ENCODE measurements around the gene OS9.
A peak's percentile ranks its signal among the peaks of the same experiment; 100 is the strongest.

Gene OS9

DNA sequence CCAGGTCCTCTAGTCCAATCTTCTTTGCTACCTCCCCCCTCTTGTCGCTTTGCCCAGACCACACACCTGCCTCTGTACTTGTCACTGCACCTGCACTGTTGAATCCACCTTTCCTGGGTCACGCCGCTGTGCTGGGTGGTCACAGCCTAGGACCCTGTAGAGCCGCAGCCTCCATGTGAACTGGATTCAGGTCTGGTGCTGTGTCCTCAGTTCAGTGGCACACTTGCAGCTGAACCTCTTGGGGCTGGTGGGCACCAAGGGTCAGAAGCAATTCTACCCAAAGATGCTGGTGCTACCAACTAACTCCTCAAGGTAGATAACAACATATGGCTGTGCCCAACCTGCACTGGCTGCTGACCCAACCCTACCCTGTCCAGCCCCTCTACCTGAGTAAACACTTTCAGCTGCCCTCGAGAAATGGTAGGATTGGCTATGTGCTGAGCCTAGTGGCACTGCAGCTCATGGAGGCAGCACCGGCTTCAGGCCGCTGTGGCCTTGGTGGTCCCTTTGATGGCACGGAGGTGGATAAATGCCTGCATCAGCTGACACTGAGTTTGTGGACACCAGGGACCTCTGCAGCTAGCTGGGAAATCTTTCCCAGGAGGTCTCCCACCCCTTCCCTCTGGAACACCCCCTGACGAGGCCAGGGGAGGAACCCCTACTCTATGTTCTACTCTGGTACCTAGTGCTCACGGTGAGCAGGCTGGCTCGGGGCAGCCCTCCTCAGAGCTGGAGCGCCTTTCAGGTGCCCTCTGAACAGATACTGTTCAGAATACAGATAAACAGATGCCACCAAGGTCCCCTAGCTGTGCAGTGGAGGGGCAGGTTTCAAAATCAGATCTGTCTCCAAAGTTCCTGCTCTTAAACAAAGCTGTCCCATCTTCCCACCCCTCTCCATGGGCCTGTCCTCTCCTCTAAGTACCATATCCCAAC is 30.3 kb downstream of the OS9 start:
- DNase-seq, result no peak

DNA sequence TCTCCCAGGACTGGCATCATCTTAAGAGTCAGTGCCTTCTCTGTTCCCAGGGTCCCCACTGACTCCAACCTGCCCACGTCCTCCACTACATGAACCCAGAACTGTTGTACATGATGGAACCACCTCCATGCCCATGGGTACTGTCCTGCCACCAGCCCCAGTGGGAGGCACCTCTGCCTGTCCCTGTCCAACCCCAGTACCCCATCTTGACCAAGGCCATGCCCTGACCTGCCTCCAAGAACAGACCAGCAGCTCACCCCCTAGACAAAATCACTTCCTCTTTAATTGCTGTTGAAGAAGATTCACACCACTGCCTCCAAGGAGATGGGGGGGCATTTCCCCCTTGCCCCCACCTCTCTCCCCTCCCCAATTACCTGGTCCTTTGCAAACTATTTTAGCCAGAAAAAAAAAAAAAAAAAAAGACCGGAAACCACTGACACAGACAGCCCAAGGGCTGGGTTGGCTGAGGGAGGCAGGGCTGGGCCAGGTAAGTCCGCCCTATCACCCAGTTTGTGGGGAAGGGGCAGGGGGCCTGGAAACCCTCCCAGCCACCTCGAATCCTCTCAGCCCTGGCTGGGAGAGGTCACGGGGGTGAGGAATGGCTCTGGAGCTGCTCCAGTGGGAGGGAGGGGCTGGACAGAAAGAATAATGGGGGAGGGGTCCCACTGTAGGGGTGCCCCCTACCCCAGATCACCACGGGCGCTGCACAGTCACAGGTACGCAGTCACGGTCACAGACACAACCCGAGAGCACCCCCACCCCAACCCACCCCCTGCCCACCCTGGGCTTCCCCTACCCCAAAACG is 31.2 kb downstream of the OS9 start:
- DNase-seq, result no peak

DNA sequence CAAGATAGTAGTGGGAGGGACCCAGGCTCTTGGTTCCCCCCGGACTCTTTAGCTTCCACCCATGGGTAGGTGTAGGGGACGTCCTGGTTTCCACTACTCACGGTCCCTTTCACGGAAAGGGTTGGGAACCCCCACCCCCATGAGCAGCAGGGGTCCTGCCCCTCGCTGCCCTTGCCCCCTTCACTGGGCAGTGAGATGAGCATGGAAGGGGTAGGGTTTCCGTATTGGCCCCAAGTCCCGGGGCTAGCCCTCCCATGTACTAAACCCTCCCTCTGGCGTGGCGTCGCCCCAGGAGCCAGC is 31.9 kb downstream of the OS9 start:
- no peak for DNase-seq

DNA sequence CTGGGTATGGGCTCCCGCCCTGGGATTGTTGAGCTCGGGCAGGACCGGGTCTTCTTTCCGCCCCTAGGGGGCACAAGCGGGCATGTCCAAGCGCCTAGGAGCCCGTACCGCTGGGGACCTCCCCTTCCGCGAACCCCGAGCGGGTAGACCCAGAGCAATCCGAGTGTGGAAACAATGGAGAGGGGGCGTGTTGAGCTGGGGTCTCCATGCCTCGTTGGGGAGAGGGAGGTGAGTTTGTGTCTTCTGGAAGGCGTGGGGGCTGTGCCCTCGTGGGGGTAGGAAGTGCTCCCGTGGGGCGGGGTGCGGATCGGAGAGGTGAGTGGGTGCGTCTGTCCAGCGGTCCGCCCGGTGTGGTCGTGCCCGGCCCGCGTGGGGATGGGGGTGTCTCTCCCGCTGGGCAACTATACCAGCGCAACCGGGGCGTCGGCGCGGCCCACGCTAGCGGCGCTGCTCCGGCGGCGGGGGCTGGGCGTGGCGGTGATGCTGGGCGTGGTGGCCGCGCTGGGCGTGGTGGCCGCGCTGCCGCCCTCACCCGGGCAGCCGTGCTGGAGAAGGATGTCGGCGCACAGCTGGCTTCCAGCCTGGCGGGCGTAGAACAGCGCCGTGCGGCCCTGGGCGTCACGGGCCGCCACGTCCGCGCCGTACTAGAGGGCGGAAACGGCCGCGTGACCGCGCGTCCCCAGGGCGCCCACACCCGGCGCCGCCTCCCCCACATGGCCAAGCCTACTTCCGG is 32.4 kb downstream of the OS9 start:
- peak; percentile 54 for DNase-seq

DNA sequence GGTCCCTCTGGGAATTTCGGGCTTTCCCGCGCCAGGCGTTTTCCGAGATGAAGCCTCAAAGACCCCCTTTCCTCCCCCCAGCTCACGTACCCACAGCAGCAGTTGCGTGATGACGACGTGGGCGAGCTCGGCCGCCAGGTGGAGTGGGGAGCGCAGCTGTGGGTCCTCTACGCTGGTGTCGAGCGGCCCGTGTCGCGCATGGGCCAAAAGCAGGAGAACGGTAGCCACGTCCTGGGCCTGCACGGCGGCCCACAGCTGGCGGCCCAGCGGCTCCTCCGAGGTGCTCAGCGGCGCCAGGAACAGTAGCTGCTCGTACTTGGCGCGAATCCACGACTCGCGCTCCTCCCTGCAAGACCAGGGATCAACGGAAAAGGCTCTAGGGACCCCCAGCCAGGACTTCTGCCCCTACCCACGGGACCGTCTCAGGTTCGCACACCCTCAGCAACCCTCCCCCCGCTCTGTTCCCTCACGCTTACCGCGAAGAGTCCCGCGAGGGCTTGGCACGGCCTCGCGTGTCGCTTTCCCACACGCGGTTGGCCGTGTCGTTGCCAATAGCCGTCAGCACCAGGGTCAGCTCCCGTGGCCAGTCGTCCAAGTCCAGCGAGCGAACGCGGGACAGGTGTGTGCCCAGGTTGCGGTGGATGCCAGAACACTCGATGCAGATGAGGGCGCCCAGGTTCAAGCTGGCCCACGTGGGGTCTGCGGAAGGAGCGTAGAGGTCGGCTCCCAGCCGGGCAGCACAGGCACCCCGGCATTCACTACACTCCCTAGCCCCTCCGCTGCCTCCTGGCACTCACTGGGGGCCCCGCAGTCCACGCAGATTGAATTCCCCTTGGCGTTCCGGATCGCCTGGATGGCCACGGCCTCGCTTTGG is 33.2 kb downstream of the OS9 start:
- DNase-seq, result no peak

DNA sequence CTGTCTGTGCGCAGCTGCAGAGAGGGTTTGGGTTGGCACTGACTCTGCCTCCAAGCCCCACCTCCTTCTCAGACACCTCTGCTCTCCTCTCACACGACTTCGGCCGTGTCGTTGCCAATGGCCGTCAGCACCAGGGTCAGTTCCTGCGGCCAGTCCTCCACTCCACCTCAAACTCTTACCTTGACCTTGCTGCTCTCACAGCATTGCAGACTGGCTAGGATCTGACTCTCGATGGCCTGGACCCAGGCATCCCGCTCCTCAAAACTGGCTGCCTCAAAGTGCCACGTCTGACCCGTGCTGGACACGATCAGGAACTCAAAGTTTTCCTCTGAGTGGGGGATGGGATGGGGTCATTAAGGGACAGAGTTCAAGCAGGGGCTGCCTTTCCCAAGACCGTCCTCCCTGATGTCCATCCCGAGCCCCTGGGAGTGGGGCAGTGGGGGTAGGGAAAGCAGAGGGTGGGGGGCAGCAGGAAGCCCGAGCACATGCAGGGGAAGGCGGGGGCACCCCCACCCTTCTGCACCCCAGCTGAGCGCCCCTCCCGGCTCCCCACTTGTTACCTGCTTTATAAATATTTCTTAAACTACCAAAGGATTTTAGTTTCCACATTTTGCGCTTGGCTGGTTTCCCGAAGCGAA is 33.9 kb downstream of the OS9 start:
- no peak for DNase-seq

DNA sequence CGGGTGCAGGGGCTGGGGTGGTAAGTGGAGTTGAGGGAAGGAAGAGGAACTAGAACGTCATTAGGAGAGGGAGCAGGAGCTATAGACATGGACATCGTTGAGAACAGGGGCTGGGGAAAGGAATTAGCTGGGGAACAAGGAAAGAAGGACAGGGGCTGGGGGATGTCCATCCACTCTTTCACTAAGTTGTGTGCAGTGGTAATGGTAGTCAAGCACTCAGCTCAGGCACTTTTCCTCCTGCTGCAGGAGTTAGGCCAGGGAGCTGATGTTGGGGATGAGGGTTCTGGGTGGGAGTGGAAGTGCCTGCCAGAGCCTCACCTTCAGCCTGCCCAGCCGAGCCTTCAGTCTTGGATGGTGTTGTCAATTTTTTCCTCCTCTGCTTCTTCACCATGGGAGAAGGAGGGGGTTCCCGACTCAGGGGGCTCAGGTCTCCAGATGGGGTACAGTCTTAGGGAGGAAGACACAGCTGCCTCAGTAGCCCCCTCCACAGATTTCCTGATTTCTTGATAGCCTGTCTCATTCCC is 35.5 kb downstream of the OS9 start:
- no peak for DNase-seq

DNA sequence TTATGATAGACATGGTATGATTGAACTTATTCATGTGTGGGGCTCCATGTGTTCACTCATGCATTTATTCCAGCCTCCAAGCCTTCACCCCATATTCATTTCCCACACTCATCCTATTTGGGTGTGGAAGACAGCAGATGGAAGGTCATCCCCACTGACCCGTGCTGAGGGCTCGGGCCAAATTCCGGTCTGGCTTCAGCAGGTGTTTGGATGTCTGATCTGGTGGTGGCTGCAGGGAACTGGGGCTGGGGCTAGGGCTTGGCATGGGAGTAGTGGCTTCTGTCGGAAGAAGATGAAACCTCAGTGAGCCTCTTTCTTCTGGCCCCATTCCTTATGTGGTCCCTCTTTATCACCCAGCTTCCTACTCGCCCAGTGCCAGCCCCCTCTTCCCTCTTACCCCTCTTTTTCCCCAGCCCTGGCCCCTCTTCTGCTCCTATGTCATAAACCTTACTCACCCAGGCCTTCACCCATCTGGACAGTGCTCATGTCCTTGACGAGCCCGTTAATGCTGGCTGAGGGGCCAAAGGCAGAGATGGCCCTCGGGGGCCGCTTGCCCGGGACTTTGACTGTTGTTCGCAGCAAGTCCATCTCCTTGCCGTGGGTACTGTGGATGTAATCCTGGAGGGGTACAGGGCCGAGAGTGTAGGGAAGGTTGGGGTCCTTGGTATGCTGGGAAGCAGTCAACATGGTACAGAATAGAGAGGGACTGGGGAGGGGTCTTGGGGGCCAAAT is 36.6 kb downstream of the OS9 start:
- no peak for DNase-seq

DNA sequence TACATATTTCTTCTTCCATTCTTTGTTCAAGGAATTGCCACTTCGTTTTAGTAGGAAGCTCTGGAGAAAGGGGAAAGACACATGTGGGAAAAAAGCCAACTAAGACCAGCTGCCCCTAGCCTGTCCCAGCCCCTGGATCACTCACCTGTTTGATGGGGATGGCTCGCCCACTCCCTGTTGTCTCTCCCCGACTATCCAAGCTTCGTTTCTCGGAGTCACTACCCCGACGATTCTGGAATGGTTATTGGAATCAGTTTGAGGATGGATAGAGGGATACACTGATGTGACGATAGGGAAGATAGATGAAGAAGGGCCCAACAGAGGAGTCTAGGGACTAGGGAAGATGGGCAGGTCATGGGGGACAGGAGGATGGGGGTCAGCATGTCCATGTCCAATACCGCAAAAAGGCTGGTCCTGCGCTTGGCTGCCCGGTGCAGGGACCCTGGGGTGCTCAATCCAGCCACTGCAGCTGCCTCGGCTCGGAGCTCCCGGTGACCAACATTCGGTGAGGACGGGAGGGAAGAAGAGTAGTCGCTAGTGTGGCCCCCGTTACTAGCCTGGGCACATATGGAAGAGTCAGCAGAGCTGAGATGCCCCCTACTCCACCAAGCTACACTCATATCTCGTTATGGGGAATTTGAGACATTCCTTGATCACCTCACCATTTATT is 37.6 kb downstream of the OS9 start:
- no peak for DNase-seq

DNA sequence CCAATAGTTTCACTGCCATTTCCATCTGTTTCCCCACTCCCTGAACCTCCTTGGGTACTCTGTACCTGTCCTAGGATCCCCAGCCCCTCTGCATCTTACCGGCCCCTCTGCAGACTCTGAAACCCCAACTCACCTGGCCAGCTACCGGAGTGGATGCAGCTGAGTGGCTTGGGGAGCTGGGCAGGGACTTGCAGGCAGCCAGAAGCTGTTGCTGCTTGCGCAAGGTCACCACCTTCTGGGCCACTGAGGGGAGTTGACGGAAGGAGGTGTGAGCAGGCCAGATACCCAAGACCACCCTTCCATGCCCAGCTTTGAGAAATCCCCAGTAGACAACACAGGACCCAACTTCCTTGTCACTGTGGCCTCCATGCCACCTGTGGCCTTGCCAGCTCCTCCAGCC is 38.3 kb downstream of the OS9 start:
- no peak for DNase-seq

DNA sequence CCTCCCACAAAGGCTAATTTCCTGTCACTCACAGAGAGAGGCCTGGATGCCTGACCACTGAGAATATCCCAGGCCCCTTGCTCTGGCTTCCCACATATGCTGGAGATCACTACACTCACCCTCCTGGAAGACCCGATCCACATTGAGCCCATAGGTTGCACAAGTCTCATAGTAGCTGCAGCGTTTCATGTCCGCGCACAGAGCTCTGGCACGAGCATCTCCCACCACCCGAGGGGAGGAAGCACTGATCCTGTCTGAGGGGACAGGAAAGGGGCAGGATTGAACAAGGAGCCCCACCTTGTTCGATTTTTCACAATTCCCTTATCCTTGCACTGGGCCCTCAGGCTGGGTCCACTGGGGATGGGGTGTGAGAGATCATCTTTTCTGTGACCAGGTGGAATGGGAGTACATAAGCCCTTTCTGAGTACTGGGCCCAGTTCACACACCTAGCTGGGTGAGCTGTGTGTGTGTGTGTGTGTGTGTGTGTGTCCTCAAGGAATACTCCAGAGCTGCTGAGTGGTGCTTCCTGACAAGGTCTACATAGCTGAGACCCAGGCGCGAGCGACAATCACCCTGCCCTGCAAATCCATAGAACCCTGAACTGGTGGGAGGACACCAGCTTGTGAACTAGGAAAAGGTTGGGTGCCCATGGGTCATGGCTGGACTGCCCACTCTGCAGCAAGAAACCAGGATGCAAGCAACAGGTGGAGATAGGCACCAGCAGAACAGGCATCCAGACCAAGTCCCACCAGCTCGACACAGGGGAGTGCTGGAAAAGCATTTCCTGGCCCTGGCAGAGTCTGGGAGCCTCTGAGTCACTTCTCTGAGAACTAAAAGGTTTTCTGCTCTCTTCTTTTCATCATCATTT is 39.0 kb downstream of the OS9 start:
- no peak for DNase-seq

DNA sequence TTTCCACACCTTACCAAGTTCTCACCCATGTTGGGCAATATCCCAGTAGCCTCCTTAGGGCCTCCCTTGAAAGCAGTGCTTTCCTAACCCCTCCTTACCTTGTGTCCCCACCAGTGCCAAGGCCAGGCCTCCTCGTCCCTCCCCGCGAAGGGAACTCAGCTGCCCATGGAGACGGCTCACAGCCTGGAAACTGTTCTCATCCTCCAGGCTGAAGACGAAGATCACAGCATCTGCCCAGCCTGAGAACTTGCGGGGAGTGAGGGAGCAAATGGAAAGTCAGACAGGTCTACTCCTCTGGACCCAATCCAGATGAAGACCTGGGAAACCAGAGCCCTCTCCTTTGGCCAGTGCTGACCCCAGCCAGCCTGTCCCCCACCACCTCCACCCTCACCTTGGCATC is 40.0 kb downstream of the OS9 start:
- no peak for DNase-seq

DNA sequence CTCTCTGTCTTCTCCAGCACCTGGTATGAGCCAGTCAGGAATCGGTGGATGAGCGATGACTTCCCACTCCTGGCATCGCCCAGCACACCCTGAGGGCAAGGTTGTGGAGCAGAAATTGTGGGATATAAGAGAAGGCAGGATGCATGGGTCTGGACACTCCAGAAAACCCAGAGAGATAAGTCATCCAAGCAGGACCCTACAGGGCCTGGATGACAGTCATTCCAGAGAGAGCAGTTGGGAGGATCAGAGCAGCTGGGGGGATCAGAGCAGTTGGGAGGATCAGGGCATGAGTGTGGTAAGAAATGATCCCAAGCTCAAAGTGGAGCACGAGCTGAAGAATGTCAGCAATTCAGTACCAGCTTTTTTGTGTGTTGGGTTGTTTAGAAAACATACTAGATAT is 40.7 kb downstream of the OS9 start:
- DNase-seq, result no peak

DNA sequence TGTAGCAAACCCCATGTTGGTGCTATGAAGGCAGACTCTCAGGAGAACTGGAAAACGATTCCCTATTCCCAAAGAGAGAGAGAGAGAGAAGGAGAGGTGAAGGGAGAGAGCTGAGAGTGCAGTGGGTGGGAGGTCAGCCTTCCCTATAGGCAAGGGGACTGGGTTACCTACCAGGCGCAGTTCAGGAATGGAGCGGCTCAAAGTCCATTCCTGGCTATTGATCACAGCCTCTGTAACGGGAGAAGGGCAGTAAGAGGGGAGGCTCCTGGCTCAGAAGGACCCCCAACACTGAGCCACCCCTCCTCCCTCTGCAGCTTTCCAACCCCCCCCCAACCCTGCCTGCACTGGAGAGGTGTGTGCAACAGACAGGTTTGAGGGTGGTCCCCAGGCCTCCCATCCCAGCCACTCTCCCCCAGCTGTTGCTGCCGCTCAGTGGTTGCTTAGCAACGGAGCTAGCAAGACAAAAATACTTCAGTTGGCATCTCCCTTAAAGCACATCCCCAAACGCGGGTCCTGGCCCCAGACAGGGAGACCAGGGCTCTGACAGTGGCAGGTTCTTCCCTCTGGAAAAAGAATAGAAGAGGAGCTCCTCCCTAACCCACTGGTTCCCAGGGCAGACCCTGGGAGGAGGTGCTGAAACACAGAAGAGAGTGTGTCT is 41.4 kb downstream of the OS9 start:
- DNase-seq, result peak; percentile 15

DNA sequence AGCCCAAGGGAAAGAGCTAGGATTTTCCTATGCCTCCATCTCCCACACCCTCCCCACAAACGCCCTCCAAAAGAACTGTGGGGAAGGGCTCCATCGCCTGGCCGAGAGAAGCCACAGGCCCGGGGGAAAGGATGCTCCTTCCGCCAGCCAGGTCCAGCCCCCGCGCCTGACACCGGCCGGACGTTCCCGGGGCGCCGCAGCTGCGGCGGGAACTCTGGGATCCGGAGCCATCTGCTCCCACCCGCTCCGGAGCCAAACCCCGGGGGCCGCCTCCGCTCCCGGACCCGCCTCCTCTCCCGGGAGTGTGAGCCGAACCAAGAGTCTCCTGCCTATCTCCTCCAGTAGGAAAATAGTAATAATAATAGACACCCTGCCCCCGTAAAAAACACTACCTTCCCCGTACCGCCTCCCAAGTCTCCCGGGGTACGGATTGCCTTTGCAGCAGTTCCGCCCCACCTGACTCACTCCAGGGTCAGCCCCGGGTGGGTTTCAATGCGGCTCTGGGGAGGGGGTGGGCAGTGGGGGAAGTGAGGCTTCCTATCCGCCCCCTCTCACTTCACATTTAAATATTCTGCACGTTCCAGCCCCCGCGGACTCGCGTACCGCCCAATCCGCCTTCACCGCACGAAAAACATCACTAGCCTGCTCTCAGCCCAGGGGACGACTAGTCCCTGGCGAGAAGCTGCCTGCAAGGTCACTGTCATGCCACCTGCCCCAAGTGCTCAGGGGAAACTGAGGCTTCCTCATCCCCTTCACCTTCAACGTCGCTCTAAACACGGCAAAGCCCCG is 42.2 kb downstream of the OS9 start:
- DNase-seq, result no peak

DNA sequence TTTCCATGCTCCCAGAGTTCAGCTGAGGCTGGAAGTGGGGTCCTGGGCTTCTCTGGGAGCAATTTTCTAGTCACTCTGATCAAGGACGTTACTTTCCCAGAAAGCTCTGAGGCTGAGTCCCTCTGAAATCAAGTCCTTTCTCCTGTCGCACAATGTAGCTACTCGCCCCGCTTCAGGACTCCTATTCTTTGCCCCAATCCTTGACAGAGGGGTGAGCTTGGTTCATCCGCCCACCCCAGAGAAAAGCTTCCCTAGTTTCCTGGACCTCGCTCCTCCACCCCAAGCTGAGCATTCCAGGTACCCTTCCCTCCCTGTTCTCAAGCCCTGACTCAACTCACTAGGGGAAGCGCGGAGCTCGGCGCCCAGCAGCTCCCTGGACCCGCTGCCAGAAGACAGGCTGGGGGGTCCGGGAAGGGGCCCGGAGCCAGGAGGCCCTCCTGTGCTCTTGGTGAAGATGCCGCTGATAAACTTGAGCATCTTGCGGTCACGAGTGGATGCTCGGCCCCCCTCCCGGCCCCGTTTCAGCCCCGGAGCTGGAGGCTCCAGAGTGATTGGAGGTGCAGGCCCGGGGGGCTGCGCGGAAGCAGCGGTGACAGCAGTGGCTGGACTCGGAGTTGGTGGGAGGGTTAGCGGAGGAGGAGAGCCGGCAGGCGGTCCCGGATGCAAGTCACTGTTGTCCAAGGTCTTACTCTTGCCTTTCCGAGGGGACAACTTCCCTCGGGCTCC is 43.0 kb downstream of the OS9 start:
- no peak for DNase-seq

All from hematopoietic multipotent progenitor cell treated with erythropoietin and hydrocortisone succinate and interleukin-3 and kit ligand, for 4 days (in vitro differentiated cells).